Measurements from ENCODE around the gene FAM177B.
"Not testable (repeated sequence)": the region's sequence is repeated elsewhere in the genome, so short reads cannot be mapped to it uniquely, and the experiment has no call there.

The FAM177B gene

GRCh38 chr1:222741630-222742457 is 4.8 kb downstream of the FAM177B start:
- not testable (repeated sequence) for DNase-seq

DNA sequence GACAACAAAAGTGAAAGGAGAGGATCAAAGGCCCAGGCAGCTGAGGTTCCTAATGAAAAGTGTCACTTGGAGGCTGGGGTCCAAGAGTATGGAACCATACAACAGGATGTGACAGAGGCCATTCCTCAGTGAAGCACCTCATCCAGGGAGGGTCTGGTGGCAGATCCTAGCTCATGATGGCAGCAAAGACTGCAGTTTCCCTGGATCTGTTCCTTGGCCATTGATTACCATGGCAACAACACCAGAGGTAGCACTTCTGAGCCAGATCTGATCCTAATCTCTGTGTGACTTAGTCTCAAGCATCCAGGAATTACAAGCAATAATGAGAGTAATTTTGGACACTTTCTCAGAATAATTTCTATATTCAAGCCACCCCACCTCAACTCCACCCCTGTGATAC is 12.9 kb downstream of the FAM177B start:
- DNase-seq, result no peak

GRCh38 chr1:222750651-222751050 is 13.6 kb downstream of the FAM177B start:
- no peak for DNase-seq

GRCh38 chr1:222751255-222751654 is 14.3 kb downstream of the FAM177B start:
- DNase-seq, result no peak

- peak; percentile 72 for DNase-seq
These were observed 17.6 kb downstream of the FAM177B start for GRCh38 chr1:222754366-222755139.

DNA sequence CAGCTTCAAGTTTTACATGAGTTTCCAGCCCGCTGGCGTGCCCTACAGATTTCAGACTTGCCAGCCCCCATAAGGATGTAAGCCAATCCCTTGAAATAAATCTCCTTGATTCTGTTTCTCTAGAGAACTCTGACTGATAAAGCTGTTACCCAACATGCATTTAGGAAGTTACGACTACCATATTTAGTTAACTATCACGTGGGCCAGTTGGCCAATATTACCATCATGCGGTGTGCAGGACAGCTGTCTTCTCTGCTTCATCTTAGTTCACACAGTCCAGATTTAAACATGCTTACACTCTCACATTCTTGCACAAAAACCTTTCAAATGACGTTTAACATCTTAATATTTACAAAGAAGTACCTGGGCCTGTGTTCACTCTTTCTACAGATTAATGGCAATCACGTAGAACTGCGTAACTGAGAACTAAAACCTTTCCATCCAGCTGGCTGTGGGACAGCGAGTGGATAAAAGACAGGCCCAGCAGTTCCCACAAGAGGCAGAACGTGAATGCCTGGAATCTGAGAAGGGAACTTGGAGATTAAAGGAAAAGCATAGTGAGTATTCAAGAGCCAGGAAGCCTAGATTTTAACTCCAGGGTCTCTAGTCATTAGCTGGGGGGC is 20.8 kb downstream of the FAM177B start:
- peak; percentile 56 for DNase-seq

- DNase-seq, result no peak
These were observed 22.5 kb downstream of the FAM177B start for GRCh38 chr1:222759451-222760035.

DNA sequence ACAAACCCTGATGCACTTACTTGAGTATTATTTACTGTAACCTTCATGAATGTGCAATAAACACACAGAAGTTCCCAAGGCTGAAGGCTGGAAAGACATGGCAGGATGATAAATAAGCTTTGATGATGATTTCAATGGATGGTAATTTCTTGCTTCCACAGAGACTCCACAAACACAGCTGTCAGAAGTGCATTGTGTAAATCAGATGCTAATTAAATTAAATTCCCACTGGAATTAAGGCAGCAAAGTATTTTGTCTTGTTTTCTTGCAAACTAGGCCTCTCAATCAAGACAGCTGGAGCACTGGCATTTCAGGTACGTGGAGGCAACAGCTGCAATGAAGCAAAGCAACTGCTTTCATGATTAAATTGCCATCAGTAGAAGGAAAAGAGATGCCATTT is 24.1 kb downstream of the FAM177B start:
- no peak for DNase-seq

- DNase-seq, result not testable (repeated sequence)
These were observed 25.2 kb downstream of the FAM177B start for GRCh38 chr1:222762178-222762577.

DNA sequence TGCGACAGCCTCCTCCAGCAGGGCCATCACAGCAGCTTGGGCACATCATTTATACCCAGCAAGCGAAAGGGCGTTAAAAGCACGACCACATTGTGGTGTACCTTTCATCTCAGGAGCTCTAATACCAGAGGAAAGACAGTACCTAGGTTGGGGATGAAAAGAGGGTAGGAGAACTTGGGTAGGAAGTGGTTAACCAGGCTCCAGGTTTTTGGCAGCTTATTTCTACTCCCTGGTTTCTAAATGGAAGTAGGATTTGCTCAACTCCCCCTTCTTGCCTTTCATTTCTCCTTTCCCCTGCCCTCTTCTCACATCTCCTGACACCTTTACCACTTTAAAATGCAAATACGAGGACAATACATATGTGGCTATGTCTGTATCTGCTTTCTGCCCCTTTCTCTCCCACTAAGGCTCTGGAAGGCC is 30.2 kb downstream of the FAM177B start:
- no peak for DNase-seq

GRCh38 chr1:222768592-222768991 is 31.6 kb downstream of the FAM177B start:
- no peak for DNase-seq

DNA sequence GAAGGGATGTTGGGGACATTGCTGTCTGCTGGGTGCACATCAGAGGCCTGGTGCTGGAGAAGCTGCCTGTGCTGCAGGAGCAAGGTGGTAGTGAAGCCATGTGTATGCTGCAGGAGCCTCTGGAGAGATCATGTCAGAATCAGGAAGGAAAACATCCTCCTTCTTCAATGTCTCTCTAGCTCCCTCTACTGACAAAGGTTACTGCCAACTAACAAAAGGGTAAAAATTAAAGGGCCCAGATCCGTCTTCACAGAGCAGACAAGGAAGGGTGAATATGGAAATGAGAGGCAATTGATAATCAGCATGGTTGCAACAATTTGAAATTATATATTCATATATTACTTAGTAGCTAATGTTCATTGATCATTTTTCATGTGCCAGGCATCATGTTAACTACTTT is 32.2 kb downstream of the FAM177B start:
- no peak for DNase-seq

DNA sequence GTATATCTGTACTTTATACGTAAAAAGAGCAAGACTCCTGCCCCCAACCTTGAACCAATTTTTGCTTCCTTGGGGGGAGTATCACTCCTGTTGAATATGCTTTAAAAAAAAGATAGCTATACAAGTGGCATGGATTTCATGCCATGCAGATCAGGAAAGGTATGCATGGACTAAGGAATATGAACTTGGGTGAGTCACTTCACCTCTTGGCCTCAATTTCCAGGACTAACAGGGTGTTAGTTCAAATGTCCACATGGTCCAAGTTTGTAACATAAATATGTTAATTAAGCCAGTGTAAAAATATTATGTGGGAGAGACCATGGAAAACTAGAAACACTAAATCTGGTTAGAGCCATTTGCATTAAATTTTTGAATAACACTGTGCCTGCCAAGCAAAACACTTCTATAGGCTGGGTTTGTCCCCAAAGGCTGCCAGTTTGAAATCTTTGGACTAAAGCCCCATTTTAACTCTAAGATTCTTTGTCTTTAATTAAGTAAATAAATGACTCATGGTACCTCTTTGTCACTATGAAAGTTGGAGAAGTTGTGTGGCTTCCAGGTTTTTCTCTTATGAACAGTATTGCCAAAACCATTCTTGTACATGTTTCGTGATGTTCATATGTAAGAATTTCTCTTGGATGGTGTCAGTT is 33.1 kb downstream of the FAM177B start:
- no peak for DNase-seq

- DNase-seq, result no peak
These were observed 36.0 kb downstream of the FAM177B start for GRCh38 chr1:222772996-222773379.

DNA sequence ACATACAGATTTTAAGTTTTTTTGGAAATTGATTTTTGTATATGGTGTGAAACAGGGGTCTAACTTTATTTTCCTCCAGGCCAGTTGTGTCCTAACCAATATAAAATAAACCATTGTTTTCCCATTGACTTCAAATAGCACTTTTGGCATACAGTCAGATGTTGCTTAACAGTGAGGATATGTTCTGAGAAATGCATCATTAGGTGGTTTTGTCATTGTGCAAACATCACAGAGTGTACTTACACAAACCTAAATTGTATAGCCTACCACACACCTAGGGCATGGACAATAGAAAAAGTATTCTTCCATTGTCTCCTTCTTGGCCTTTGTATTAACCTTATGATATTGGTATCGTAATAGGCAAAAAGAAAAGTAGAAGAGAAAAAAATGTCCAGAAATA is 40.5 kb downstream of the FAM177B start:
- DNase-seq, result no peak

GRCh38 chr1:222777977-222778376 is 41.0 kb downstream of the FAM177B start:
- DNase-seq, result no peak

GRCh38 chr1:222781251-222781650 is 44.2 kb downstream of the FAM177B start:
- DNase-seq, result no peak

- no peak for DNase-seq
These were observed 46.0 kb downstream of the FAM177B start for GRCh38 chr1:222783051-222783450.

GRCh38 chr1:222784371-222784770 is 47.4 kb downstream of the FAM177B start:
- no peak for DNase-seq

- DNase-seq, result no peak
These were observed 47.9 kb downstream of the FAM177B start for GRCh38 chr1:222784916-222785315.

DNA sequence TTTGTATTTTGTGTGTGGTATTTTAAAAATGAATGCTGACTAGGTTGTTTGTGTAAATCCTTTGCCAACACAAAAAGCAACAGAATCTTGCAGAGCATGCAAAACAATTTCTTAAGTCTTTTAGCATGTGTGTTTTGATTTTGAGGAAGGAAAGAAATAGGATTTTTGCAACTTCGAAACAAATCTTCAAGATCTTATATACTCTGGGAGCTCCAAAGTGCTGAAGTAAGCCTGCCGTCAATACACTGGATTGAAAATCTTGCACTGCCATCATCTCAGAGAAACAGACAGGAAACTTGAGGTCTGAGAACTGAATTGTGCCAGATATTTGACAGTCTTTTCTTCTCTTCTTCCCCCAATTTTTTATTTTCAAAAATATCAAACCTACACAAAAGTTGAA is 48.5 kb downstream of the FAM177B start:
- DNase-seq, result no peak

GRCh38 chr1:222786121-222786520 is 49.1 kb downstream of the FAM177B start:
- DNase-seq, result peak; percentile 48

DNA sequence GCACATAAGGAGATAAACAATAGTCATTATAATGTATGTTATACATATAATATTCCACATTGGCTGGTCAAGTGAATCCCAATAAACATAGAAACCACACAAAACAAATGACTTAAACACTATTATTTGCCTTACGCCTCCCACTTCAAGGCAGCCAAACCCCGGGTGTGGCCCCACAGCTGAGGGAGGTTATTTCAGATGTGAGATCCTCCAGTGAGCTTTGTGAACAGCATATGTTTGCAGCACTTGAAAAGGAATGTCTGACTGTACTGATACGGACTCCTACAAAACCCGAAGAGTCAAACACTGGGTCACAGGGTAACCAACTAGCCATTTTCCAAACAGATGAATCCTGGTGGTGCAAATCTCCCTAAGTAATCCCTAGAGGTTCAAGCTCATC is 50.7 kb downstream of the FAM177B start:
- peak; percentile 59 for DNase-seq
